Measurements from ENCODE around the gene STXBP3.

- no peak for TF ChIP-seq CTCF (IDR thresholded peaks at IDR 0.05; ENCODE audit: low read length)
- TF ChIP-seq EZH2 (optimal IDR thresholded peaks at IDR 0.05; ENCODE audit: low read depth, low read length): no peak
- no peak for TF ChIP-seq EZH2phosphoT487 (IDR thresholded peaks at IDR 0.05; ENCODE audit: low read length)
Observed at GRCh38 chr1:108813326-108813725, 66.9 kb downstream of the STXBP3 start.
